Measurements from ENCODE around the gene ERG. TPM values are rescaled to one million over a fixed set of nuclear protein-coding genes. Genes with fewer than 3 reads are reported as not detected.
A peak's percentile ranks its signal among the peaks of the same experiment; 100 is the strongest.

The ERG gene
- total and polyA plus RNA-seq, 2 of the 13 experiments (the other 11 are each of a cell fraction or from before 2014, with no cell fraction given), result not detected

- TF ChIP-seq KIAA2018 (CRISPR knock-in tag; IDR thresholded peaks at IDR 0.05; ENCODE audit: borderline replicate concordance), result no peak
- TF ChIP-seq, protein P1, sequence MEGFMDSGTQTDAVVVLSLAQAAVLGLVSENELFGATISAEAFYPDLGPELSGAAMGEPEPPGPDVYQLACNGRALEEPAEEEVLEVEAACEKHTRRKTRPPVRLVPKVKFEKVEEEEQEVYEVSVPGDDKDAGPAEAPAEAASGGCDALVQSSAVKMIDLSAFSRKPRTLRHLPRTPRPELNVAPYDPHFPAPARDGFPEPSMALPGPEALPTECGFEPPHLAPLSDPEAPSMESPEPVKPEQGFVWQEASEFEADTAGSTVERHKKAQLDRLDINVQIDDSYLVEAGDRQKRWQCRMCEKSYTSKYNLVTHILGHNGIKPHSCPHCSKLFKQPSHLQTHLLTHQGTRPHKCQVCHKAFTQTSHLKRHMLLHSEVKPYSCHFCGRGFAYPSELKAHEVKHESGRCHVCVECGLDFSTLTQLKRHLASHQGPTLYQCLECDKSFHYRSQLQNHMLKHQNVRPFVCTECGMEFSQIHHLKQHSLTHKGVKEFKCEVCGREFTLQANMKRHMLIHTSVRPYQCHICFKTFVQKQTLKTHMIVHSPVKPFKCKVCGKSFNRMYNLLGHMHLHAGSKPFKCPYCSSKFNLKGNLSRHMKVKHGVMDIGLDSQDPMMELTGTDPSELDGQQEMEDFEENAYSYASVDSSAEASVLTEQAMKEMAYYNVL (CRISPR knock-in tag; IDR thresholded peaks at IDR 0.05; ENCODE audit: borderline replicate concordance), result no peak
- no peak for TF ChIP-seq ATF7 (IDR thresholded peaks at IDR 0.05)
- no peak for TF ChIP-seq ATF7 (CRISPR knock-in tag; IDR thresholded peaks at IDR 0.05)
- no peak for TF ChIP-seq ZNF501 (CRISPR knock-in tag; IDR thresholded peaks at IDR 0.05)
- TF ChIP-seq IKZF5 (CRISPR knock-in tag; IDR thresholded peaks at IDR 0.05), result no peak
- no peak for TF ChIP-seq ZSCAN31 (CRISPR knock-in tag; IDR thresholded peaks at IDR 0.05; ENCODE audit: low read depth)
- TF ChIP-seq HMG20A (CRISPR knock-in tag; IDR thresholded peaks at IDR 0.05; ENCODE audit: borderline replicate concordance), result 0 out of 2 replicates have a peak, but pooled peaks have one; percentile 22
- TF ChIP-seq GTF2F1 (IDR thresholded peaks at IDR 0.05; ENCODE audit: low read length), result no peak
- TF ChIP-seq FIP1L1 (IDR thresholded peaks at IDR 0.05; ENCODE audit: borderline replicate concordance, insufficient read depth, low read depth, low read length), result no peak
- TF ChIP-seq KAT2B (IDR thresholded peaks at IDR 0.05; ENCODE audit: borderline replicate concordance, low read depth, low read length), result no peak
- TF ChIP-seq CHD2 (IDR thresholded peaks at IDR 0.05; ENCODE audit: low read depth, low read length), result no peak
- peak; percentile 55 for TF ChIP-seq NFIC (IDR thresholded peaks at IDR 0.05; ENCODE audit: low read length)
- TF ChIP-seq GFI1 (CRISPR knock-in tag; IDR thresholded peaks at IDR 0.05; ENCODE audit: borderline replicate concordance), result no peak
- TF ChIP-seq TCF7 (IDR thresholded peaks at IDR 0.05; ENCODE audit: low read depth), result peak; percentile 79
- TF ChIP-seq ZNF720 (CRISPR knock-in tag; IDR thresholded peaks at IDR 0.05), result no peak
- TF ChIP-seq SETDB1 (CRISPR knock-in tag; IDR thresholded peaks at IDR 0.05; ENCODE audit: borderline replicate concordance), result no peak
- peak; percentile 31 for TF ChIP-seq SAP130 (CRISPR knock-in tag; IDR thresholded peaks at IDR 0.05; ENCODE audit: low read depth)
Observed at GRCh38 chr21:38524168-38525153, 26.2 kb upstream of the ERG start (continued).

All from HepG2 (cell line).